SK-N-SH (cell line): ENCODE measurements around the gene CAPSL. TPM values are rescaled to one million over a fixed set of nuclear protein-coding genes. Genes with fewer than 3 reads are reported as not detected.

Experiments
- CTCF ChIA-PET: fragments of 300-600, 350-600 bp; formaldehyde crosslinking; extraction: SDS; loops from one replicate; lab custom pipeline; 2021; lab: Yijun Ruan, JAX
- POLR2A ChIA-PET: fragments of 350-600 bp; sonication (Branson Sonifier 250); formaldehyde crosslinking; extraction: SDS; loops from one replicate; lab custom pipeline; 2020; ENCODE audit warnings: antibody characterized with exemption, inconsistent platforms; lab: Yijun Ruan, JAX
- DNase-seq: peaks from one replicate; pipeline ENCODE4 v3.0.0; 2012
- H2AFZ ChIP-seq: fragments of 200-600 bp; sonication (generic); 2 replicates; pipeline ENCODE4 v1.8.1; 2016; ENCODE audit warnings: antibody characterized with exemption, mild to moderate bottlenecking, low read depth
- H3F3A ChIP-seq: fragments of 200-600 bp; sonication (generic); replicated peaks from 2 replicates; pipeline ENCODE3; 2016; ENCODE audit warnings: antibody characterized with exemption, mild to moderate bottlenecking; ENCODE audit not compliant: insufficient read depth
- H3K27ac ChIP-seq, 2 experiments: fragments of 200-500 bp in 1 of 2; fragments of 200-600 bp in 1 of 2; sonication (Bioruptor generic) in 1 of 2; sonication (generic), shearing (Covaris generic) in 1 of 2; 2 replicates each; pipeline versions ENCODE4 v1.5.1 to v1.6.1; 2014 to 2016; ENCODE audit warnings: low read depth in 2 of 2, inconsistent platforms in 1 of 2, low read length in 1 of 2, mild to moderate bottlenecking in 1 of 2, mixed read lengths in 1 of 2
- H3K27me3 ChIP-seq: fragments of 200-600 bp; sonication (generic), shearing (Covaris generic); 2 replicates; pipeline ENCODE4 v1.6.1; 2016; ENCODE audit warnings: mixed run types; ENCODE audit not compliant: insufficient read depth
- H3K36me3 ChIP-seq, 2 experiments: fragments of 200-500 bp in 1 of 2; fragments of 200-600 bp in 1 of 2; sonication (Bioruptor generic) in 1 of 2; sonication (generic) in 1 of 2; replicated peaks in 1 of 2; 2 replicates each; pipeline versions ENCODE3 to v1.5.1; 2014 to 2016; ENCODE audit warnings: low read length in 1 of 2, mild to moderate bottlenecking in 1 of 2; ENCODE audit not compliant: insufficient read depth in 2 of 2, control insufficient read depth in 1 of 2
- H3K4me1 ChIP-seq, 2 experiments: fragments of 200-500 bp in 1 of 2; fragments of 200-600 bp in 1 of 2; sonication (Bioruptor generic) in 1 of 2; sonication (generic), shearing (Covaris generic) in 1 of 2; 2 replicates each; pipeline versions ENCODE4 v1.5.1 to v1.6.1; 2014 to 2016; ENCODE audit warnings: low read depth in 1 of 2, low read length in 1 of 2, mixed run types in 1 of 2; ENCODE audit not compliant: insufficient read depth in 2 of 2, control insufficient read depth in 1 of 2
- H3K4me2 ChIP-seq: fragments of 200-600 bp; sonication (generic), shearing (Covaris generic); 2 replicates; pipeline ENCODE4 v1.6.1; 2017; ENCODE audit warnings: mixed run types
- H3K4me3 ChIP-seq, 2 experiments: fragments of 200-500 bp in 1 of 2; fragments of 200-600 bp in 1 of 2; sonication (Bioruptor generic) in 1 of 2; sonication (generic), shearing (Covaris generic) in 1 of 2; 2 replicates each; pipeline versions ENCODE4 v1.5.1 to v1.8.1; 2014 to 2016; ENCODE audit warnings: low read depth in 2 of 2, inconsistent platforms in 1 of 2, low read length in 1 of 2, mild to moderate bottlenecking in 1 of 2, mixed read lengths in 1 of 2, moderate library complexity in 1 of 2
- H3K79me2 ChIP-seq: fragments of 200-600 bp; sonication (generic); 2 replicates; pipeline ENCODE4 v1.8.1; 2017; ENCODE audit warnings: mild to moderate bottlenecking; ENCODE audit not compliant: insufficient read depth
- H3K9ac ChIP-seq: fragments of 200-600 bp; sonication (generic); 2 replicates; pipeline ENCODE4 v1.6.1; 2017; ENCODE audit warnings: mixed run types
- H3K9me2 ChIP-seq: fragments of 200-600 bp; sonication (generic); 2 replicates; pipeline ENCODE4 v1.6.1; 2017; ENCODE audit warnings: mixed run types
- H3K9me3 ChIP-seq: fragments of 200-600 bp; sonication (generic); 2 replicates; pipeline ENCODE4 v1.6.1; 2017; ENCODE audit warnings: mixed run types, mild to moderate bottlenecking, moderate library complexity
- H4K20me1 ChIP-seq: fragments of 200-600 bp; sonication (generic); 2 replicates; pipeline ENCODE4 v1.6.1; 2017; ENCODE audit warnings: mild to moderate bottlenecking, mixed run types; ENCODE audit not compliant: insufficient read depth
- CHD2 ChIP-seq: fragments of 150-350 bp; IDR thresholded peaks from 2 replicates; pipeline ENCODE4 v1.6.1; 2018; ENCODE audit warnings: low read length; ENCODE audit not compliant: partially characterized antibody
- ELF1 ChIP-seq: IDR thresholded peaks from 2 replicates; pipeline ENCODE4 v1.4.0; 2012
- EP300 ChIP-seq, 2 experiments: IDR thresholded peaks; 2 replicates each; pipeline versions ENCODE4 v1.4.0 to v1.6.1; 2012; ENCODE audit warnings: borderline replicate concordance in 1 of 2, low read depth in 1 of 2, low read length in 1 of 2
- EZH2phosphoT487 ChIP-seq: fragments of 200-600 bp; sonication (generic); IDR thresholded peaks from 2 replicates; pipeline ENCODE4 v1.6.1; 2017; ENCODE audit warnings: low read depth, mixed run types, mild to moderate bottlenecking, antibody characterized with exemption, moderate library complexity, borderline replicate concordance
- FOSL2 ChIP-seq: IDR thresholded peaks from 2 replicates; pipeline ENCODE4 v1.4.0; 2012; ENCODE audit warnings: low read depth, mild to moderate bottlenecking, moderate library complexity, borderline replicate concordance
- FOXJ3 ChIP-seq: sonication (generic); formaldehyde crosslinking; IDR thresholded peaks from 2 replicates; pipeline ENCODE4 v1.5.1; 2020; ENCODE audit warnings: mild to moderate bottlenecking, missing genetic modification reagents
- FOXM1 ChIP-seq: IDR thresholded peaks from 2 replicates; pipeline ENCODE4 v1.4.0; 2012; ENCODE audit warnings: low read depth, mild to moderate bottlenecking
- GATA2 ChIP-seq: sonication (generic); formaldehyde crosslinking; IDR thresholded peaks from 2 replicates; pipeline ENCODE4 v1.5.0; 2020; ENCODE audit warnings: mild to moderate bottlenecking, missing genetic modification reagents
- JUND ChIP-seq: IDR thresholded peaks from 2 replicates; pipeline ENCODE4 v1.4.0; 2012
- NFIC ChIP-seq: IDR thresholded peaks from 2 replicates; pipeline ENCODE4 v1.4.0; 2012; ENCODE audit warnings: borderline replicate concordance
- POLR2AphosphoS5 ChIP-seq: IDR thresholded peaks from 2 replicates; pipeline ENCODE4 v1.6.1; 2012; ENCODE audit warnings: low read depth, low read length
- RFX5 ChIP-seq: IDR thresholded peaks from 2 replicates; pipeline ENCODE4 v1.6.1; 2012; ENCODE audit warnings: mild to moderate bottlenecking, improper control_type of control experiment, low read length
- RXRA ChIP-seq: IDR thresholded peaks from 2 replicates; pipeline ENCODE4 v1.4.0; 2012; ENCODE audit warnings: low read depth, mild to moderate bottlenecking, borderline replicate concordance
- SMC3 ChIP-seq: IDR thresholded peaks from 2 replicates; pipeline ENCODE4 v1.6.1; 2012; ENCODE audit warnings: low read depth, low read length, improper control_type of control experiment
- TAF1 ChIP-seq: IDR thresholded peaks from 2 replicates; pipeline ENCODE4 v1.6.1; 2012; ENCODE audit warnings: low read depth, mild to moderate bottlenecking, low read length, moderate library complexity, borderline replicate concordance
- TCF12 ChIP-seq: IDR thresholded peaks from 2 replicates; pipeline ENCODE4 v1.4.0; 2012
- TEAD4 ChIP-seq: IDR thresholded peaks from 2 replicates; pipeline ENCODE4 v1.4.0; 2012; ENCODE audit warnings: mild to moderate bottlenecking, borderline replicate concordance; ENCODE audit not compliant: insufficient read depth
- polyA plus RNA-seq, 3 experiments: library from polyadenylated mRNA; depleted of rRNA; stranded (reverse); fragments of >200 nt; gene quantifications; 2 replicates each; pipeline ENCODE4 v1.2.3, GENCODE V29; 2012
- TF ChIP-seq, protein P1 (sequence below): fragments of 200-600 bp; sonication (generic); IDR thresholded peaks from 2 replicates; pipeline ENCODE4 v1.6.1; 2017; ENCODE audit warnings: antibody characterized with exemption, mild to moderate bottlenecking, moderate library complexity
- TF ChIP-seq, protein P2 (sequence below): IDR thresholded peaks from 2 replicates; pipeline ENCODE4 v1.4.0; 2012; ENCODE audit warnings: low read depth, borderline replicate concordance
- TF ChIP-seq, protein P3 (sequence below): IDR thresholded peaks from 2 replicates; pipeline ENCODE4 v1.4.0; 2012; ENCODE audit warnings: low read depth, borderline replicate concordance
- TF ChIP-seq, protein P4 (sequence below): fragments of 150-350 bp; IDR thresholded peaks from 2 replicates; pipeline ENCODE4 v1.6.1; 2017; ENCODE audit warnings: antibody characterized with exemption, low read length, low read depth, borderline replicate concordance
- TF ChIP-seq, protein P5 (sequence below): IDR thresholded peaks from 2 replicates; pipeline ENCODE4 v1.4.0; 2012; ENCODE audit warnings: low read depth

CAPSL gene
- polyA plus RNA-seq, 1 of the 3 experiments (the other 2 are of a cell fraction), result 0.23 TPM

DNA sequence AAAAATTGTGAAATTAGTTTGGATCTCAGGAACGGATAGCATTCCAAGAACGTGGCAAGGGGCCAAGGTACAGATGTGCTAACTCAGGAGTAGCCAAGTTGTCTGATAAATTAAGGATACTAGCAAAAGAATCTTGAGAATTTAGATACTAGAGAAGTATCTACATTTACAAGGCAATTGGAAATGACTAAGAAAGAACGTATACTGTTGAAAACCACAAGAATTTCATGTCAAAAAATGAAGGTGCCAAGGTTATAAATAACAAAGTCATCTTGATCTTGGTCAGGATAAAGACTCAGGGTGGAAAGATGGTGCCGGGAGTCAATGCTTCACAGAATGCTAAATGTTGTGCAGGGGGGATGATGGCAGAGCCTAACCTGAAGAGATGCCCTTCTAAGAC, 19.2 kb downstream of the CAPSL start (continued):
- TF ChIP-seq, protein P1, sequence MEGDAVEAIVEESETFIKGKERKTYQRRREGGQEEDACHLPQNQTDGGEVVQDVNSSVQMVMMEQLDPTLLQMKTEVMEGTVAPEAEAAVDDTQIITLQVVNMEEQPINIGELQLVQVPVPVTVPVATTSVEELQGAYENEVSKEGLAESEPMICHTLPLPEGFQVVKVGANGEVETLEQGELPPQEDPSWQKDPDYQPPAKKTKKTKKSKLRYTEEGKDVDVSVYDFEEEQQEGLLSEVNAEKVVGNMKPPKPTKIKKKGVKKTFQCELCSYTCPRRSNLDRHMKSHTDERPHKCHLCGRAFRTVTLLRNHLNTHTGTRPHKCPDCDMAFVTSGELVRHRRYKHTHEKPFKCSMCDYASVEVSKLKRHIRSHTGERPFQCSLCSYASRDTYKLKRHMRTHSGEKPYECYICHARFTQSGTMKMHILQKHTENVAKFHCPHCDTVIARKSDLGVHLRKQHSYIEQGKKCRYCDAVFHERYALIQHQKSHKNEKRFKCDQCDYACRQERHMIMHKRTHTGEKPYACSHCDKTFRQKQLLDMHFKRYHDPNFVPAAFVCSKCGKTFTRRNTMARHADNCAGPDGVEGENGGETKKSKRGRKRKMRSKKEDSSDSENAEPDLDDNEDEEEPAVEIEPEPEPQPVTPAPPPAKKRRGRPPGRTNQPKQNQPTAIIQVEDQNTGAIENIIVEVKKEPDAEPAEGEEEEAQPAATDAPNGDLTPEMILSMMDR, result no peak
- TF ChIP-seq TCF12 (peak; percentile 78), GATA2 (no peak), ELF1 (no peak), RXRA (peak; percentile 42; the same call in 1 of the 2 replicates), SMC3 (no peak), JUND (peak; percentile 75), FOSL2 (peak; percentile 47; the same call in 1 of the 2 replicates), NFIC (peak; percentile 89), CHD2 (no peak), RFX5 (no peak), FOXJ3 (CRISPR knock-in tag) (no peak), TAF1 (no peak), TEAD4 (peak; percentile 85), FOXM1 (no peak), POLR2AphosphoS5 (no peak)
- TF ChIP-seq, protein P2, sequence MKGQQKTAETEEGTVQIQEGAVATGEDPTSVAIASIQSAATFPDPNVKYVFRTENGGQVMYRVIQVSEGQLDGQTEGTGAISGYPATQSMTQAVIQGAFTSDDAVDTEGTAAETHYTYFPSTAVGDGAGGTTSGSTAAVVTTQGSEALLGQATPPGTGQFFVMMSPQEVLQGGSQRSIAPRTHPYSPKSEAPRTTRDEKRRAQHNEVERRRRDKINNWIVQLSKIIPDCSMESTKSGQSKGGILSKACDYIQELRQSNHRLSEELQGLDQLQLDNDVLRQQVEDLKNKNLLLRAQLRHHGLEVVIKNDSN, result no peak
- TF ChIP-seq, protein P3, sequence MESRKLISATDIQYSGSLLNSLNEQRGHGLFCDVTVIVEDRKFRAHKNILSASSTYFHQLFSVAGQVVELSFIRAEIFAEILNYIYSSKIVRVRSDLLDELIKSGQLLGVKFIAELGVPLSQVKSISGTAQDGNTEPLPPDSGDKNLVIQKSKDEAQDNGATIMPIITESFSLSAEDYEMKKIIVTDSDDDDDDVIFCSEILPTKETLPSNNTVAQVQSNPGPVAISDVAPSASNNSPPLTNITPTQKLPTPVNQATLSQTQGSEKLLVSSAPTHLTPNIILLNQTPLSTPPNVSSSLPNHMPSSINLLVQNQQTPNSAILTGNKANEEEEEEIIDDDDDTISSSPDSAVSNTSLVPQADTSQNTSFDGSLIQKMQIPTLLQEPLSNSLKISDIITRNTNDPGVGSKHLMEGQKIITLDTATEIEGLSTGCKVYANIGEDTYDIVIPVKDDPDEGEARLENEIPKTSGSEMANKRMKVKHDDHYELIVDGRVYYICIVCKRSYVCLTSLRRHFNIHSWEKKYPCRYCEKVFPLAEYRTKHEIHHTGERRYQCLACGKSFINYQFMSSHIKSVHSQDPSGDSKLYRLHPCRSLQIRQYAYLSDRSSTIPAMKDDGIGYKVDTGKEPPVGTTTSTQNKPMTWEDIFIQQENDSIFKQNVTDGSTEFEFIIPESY, result no peak
- TF ChIP-seq, protein P4, sequence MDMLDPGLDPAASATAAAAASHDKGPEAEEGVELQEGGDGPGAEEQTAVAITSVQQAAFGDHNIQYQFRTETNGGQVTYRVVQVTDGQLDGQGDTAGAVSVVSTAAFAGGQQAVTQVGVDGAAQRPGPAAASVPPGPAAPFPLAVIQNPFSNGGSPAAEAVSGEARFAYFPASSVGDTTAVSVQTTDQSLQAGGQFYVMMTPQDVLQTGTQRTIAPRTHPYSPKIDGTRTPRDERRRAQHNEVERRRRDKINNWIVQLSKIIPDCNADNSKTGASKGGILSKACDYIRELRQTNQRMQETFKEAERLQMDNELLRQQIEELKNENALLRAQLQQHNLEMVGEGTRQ, result no peak

DNA sequence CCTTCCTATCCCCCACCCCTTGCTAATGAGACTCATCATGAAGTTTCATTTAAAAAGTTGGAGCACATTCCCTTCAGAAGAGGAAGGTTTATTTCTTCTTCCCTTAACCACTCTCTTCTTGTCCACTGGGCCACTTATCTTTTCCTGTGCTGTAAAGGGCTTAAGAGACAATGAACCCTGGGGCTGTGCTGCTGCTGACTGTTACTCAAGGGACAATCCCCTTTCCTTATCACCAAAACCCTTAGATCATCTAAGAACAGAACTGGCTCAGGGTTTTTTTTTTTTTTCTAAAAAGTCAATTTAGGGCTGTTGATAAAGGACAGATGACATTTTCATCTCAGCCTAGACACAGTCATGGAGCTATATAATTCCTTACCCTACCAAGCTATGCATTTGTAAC, 29.6 kb downstream of the CAPSL start:
- Histone ChIP-seq H3K79me2 (no peaks in the 10 kb centered on the region), H3K9ac (no peak overlapping the region), H3K27ac (no peak overlapping the region; a peak in 1 of 4 replicates), H3K9me3 (no peaks in the 10 kb centered on the region), H3F3A (no peaks in the 10 kb centered on the region), H3K27me3 (no peaks in the 10 kb centered on the region), H3K9me2 (no peaks in the 10 kb centered on the region), H3K4me1 (peaks cover 0 to 3% of the 10 kb centered on the region in 2 experiments; a peak in 2 of 4 replicates), H2AFZ (no peak overlapping the region), H3K4me3 (no peak overlapping the region), H3K4me2 (no peak overlapping the region), H4K20me1 (no peaks in the 10 kb centered on the region), H3K36me3 (no peaks in the 10 kb centered on the region)
- peak; percentile 39 for DNase-seq
- TF ChIP-seq GATA2, result peak; percentile 81
- TF ChIP-seq EP300 (IDR thresholded peaks at IDR 0.05; ENCODE audit: borderline replicate concordance in 1 of 2, low read depth in 1 of 2, low read length in 1 of 2), result 0 out of 4 replicates have a peak, but pooled peaks of 1 of the 2 experiments have one; percentile 11
- no peak for TF ChIP-seq JUND
- TF ChIP-seq, protein P5, sequence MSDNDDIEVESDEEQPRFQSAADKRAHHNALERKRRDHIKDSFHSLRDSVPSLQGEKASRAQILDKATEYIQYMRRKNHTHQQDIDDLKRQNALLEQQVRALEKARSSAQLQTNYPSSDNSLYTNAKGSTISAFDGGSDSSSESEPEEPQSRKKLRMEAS, result no peak
- TF ChIP-seq EZH2phosphoT487, result no peak
- TF ChIP-seq, protein P1, result no peak
- no peak for TF ChIP-seq TEAD4
- no peak for TF ChIP-seq RFX5
- TF ChIP-seq FOXJ3 (CRISPR knock-in tag), result peak; percentile 65
- TF ChIP-seq RXRA, result no peak
- ChIA-PET POLR2A (no interaction called here), CTCF (interaction anchor here (2.0 kb wide), 2 partner anchors 12 to 16 kb away, joined by 5 to 7 read pairs; no protein-coding TSS in a partner anchor)
